B cell (primary cell): ENCODE data around the gene CPLX3. TPM values are rescaled to one million over a fixed set of nuclear protein-coding genes. Genes with fewer than 3 reads are reported as not detected.

Source experiments
- polyA plus RNA-seq: library from polyadenylated mRNA; depleted of rRNA; stranded (reverse); fragments of >200 nt; gene quantifications from 2 replicates; pipeline ENCODE4 v1.2.3, GENCODE V29; 2012
- small RNA-seq: library from RNA; depleted of rRNA; stranded (forward); fragments of <200 nt; gene quantifications from one replicate; pipeline ENCODE3, GENCODE V24; 2012; ENCODE audit warnings: low replicate concordance, low read depth; ENCODE audit not compliant: insufficient read length
- total RNA-seq, 2 donors: library from RNA; stranded (reverse); fragments of 120-200 nt in 1 of 2; gene quantifications; 1 replicate in 1 of 2; 2 replicates in 1 of 2; pipeline versions ENCODE4 v1.2.3 to v1.2.4, GENCODE V29; 2013 to 2022

CPLX3 gene
- total and polyA plus RNA-seq, 2 donors (not counting 1 experiment from before 2014, with no cell fraction given) = 0.60 TPM; not detected in 1

Small RNA genes within 50 kb of the gene (small RNA-seq; reads per million reads assigned to genes)
- not detected for gene CPLX3
- gene MIR4513 = not detected
- not detected for gene MIR6882

Other genes starting within 250 kb of the CPLX3 start
- gene CLK3, start 210.8 kb upstream of the CPLX3 start, total RNA-seq = 164 and 176 TPM in 2 replicates
- 350 and 541 TPM in 2 replicates for gene CLK3, start 210.8 kb upstream of the CPLX3 start, polyA plus RNA-seq
- gene EDC3, start 130.6 kb upstream of the CPLX3 start, total RNA-seq = 47.8 and 55.4 TPM in 2 replicates
- gene EDC3, start 130.6 kb upstream of the CPLX3 start, polyA plus RNA-seq = 16.9 and 18.4 TPM in 2 replicates
- not detected in 2 replicates for gene CYP1A1, start 101.1 kb upstream of the CPLX3 start, total RNA-seq
- gene CYP1A1, start 101.1 kb upstream of the CPLX3 start, polyA plus RNA-seq = 0.24 and 0.25 TPM in 2 replicates
- not detected in 2 replicates for gene CYP1A2, start 77.8 kb upstream of the CPLX3 start, total RNA-seq
- not detected in 2 replicates for gene CYP1A2, start 77.8 kb upstream of the CPLX3 start, polyA plus RNA-seq
- gene CSK, start 44.5 kb upstream of the CPLX3 start, total RNA-seq = 325 and 343 TPM in 2 replicates
- 637 and 651 TPM in 2 replicates for gene CSK, start 44.5 kb upstream of the CPLX3 start, polyA plus RNA-seq
- 1.1 and 1.2 TPM in 2 replicates for gene LMAN1L, start 13.8 kb upstream of the CPLX3 start, total RNA-seq
- gene LMAN1L, start 13.8 kb upstream of the CPLX3 start, polyA plus RNA-seq = 0.60 and 1.1 TPM in 2 replicates
- gene ULK3, start 16.5 kb downstream of the CPLX3 start, total RNA-seq = 51.1 and 55.9 TPM in 2 replicates
- gene ULK3, start 16.5 kb downstream of the CPLX3 start, polyA plus RNA-seq = 73.0 and 108 TPM in 2 replicates
- gene SCAMP2, start 46.7 kb downstream of the CPLX3 start, total RNA-seq = 105 and 111 TPM in 2 replicates
- 77.4 and 85.1 TPM in 2 replicates for gene SCAMP2, start 46.7 kb downstream of the CPLX3 start, polyA plus RNA-seq
- 37.2 and 41.3 TPM in 2 replicates for gene MPI, start 63.4 kb downstream of the CPLX3 start, total RNA-seq
- gene MPI, start 63.4 kb downstream of the CPLX3 start, polyA plus RNA-seq = 40.7 and 59.8 TPM in 2 replicates
- gene FAM219B, start 80.2 kb downstream of the CPLX3 start, total RNA-seq = 109 and 135 TPM in 2 replicates
- gene FAM219B, start 80.2 kb downstream of the CPLX3 start, polyA plus RNA-seq = 50.6 and 80.2 TPM in 2 replicates
- gene COX5A, start 111.4 kb downstream of the CPLX3 start, total RNA-seq = 53.3 and 63.9 TPM in 2 replicates
- gene COX5A, start 111.4 kb downstream of the CPLX3 start, polyA plus RNA-seq = 65.2 and 77.3 TPM in 2 replicates
- gene RPP25, start 130.1 kb downstream of the CPLX3 start, total RNA-seq = 3.1 and 4.4 TPM in 2 replicates
- 0.49 and 0.92 TPM in 2 replicates for gene RPP25, start 130.1 kb downstream of the CPLX3 start, polyA plus RNA-seq
- 0.24 and 0.59 TPM in 2 replicates for gene SCAMP5, start 168.9 kb downstream of the CPLX3 start, total RNA-seq
- gene SCAMP5, start 168.9 kb downstream of the CPLX3 start, polyA plus RNA-seq = 0.71 and 3.4 TPM in 2 replicates
- 14.8 and 15.1 TPM in 2 replicates for gene PPCDC, start 197.0 kb downstream of the CPLX3 start, total RNA-seq
- gene PPCDC, start 197.0 kb downstream of the CPLX3 start, polyA plus RNA-seq = 7.9 and 19.7 TPM in 2 replicates